ENCODE measurements around the gene ADAMTSL3. TPM values are rescaled to one million over a fixed set of nuclear protein-coding genes. Genes with fewer than 3 reads are reported as not detected.

Gene ADAMTSL3
- total and polyA plus RNA-seq, 4 donors: 0.85 to 58.2 (median 7.9) TPM

GRCh38 chr15:83992324-83993031, 338.6 kb downstream of the ADAMTSL3 start:
- Histone ChIP-seq H3K9me3 (ENCODE audit: control insufficient read depth in 4 of 4, insufficient read depth in 3 of 4, low read length in 3 of 4) (no peaks in the 10 kb centered on the region), H3K27ac (ENCODE audit: low read depth in 1 of 2, low read length in 1 of 2) (no peak overlapping the region), H3K4me3 (no peak overlapping the region), H3K36me3 (ENCODE audit: control insufficient read depth in 4 of 4, insufficient read depth in 4 of 4, low read length in 4 of 4) (peaks cover 0 to 4% (median 0%) of the 10 kb centered on the region in 4 donors), H3K4me1 (ENCODE audit: control insufficient read depth in 5 of 5, insufficient read depth in 5 of 5, low read length in 5 of 5) (peaks cover 0 to 9% (median 0%) of the 10 kb centered on the region in 5 donors), H3K9ac (ENCODE audit: insufficient read depth in 1 of 2, low read length in 2 of 2) (no peak overlapping the region), H3K27me3 (ENCODE audit: control insufficient read depth in 3 of 3, insufficient read depth in 3 of 3, low read length in 2 of 3) (no peaks in the 10 kb centered on the region)
- DNase-seq: no peak
- no peak for ATAC-seq (ENCODE audit: insufficient read depth, low FRiP score)
- 83 to 89% methylated on average over 3 of the region's 3 CpGs for WGBS, 2 donors
- no peak for TF ChIP-seq CTCF (IDR thresholded peaks at IDR 0.05; ENCODE audit: control extremely low read depth, extremely low read depth)

- TF ChIP-seq CTCF (IDR thresholded peaks at IDR 0.05; ENCODE audit: control extremely low read depth, extremely low read depth): no peak
- no peaks in the 10 kb centered on the region for H3K9me3 ChIP-seq (ENCODE audit: control insufficient read depth in 4 of 4, insufficient read depth in 3 of 4, low read length in 3 of 4)
- H3K27ac ChIP-seq (ENCODE audit: low read depth in 1 of 2, low read length in 1 of 2): no peak overlapping the region
- H3K4me1 ChIP-seq (ENCODE audit: control insufficient read depth in 5 of 5, insufficient read depth in 5 of 5, low read length in 5 of 5): no peaks in the 10 kb centered on the region
- H3K9ac ChIP-seq (ENCODE audit: insufficient read depth in 1 of 2, low read length in 2 of 2): no peak overlapping the region
- peaks cover 0 to 4% (median 0%) of the 10 kb centered on the region in 4 donors for H3K36me3 ChIP-seq (ENCODE audit: control insufficient read depth in 4 of 4, insufficient read depth in 4 of 4, low read length in 4 of 4)
- WGBS, 2 donors: 81 to 82% methylated on average over 2 of the region's 2 CpGs
- H3K27me3 ChIP-seq (ENCODE audit: control insufficient read depth in 3 of 3, insufficient read depth in 3 of 3, low read length in 2 of 3): no peaks in the 10 kb centered on the region
- DNase-seq (no peak), ATAC-seq (ENCODE audit: insufficient read depth, low FRiP score) (no peak)
- H3K4me3 ChIP-seq: no peak overlapping the region
Measured at GRCh38 chr15:83993591-83993990, 339.7 kb downstream of the ADAMTSL3 start.

GRCh38 chr15:83998486-83998885, 344.6 kb downstream of the ADAMTSL3 start:
- Histone ChIP-seq H3K4me1 (ENCODE audit: control insufficient read depth in 5 of 5, insufficient read depth in 5 of 5, low read length in 5 of 5) (no peaks in the 10 kb centered on the region), H3K9ac (ENCODE audit: insufficient read depth in 1 of 2, low read length in 2 of 2) (no peak overlapping the region), H3K27me3 (ENCODE audit: control insufficient read depth in 3 of 3, insufficient read depth in 3 of 3, low read length in 2 of 3) (no peaks in the 10 kb centered on the region), H3K9me3 (ENCODE audit: control insufficient read depth in 4 of 4, insufficient read depth in 3 of 4, low read length in 3 of 4) (no peaks in the 10 kb centered on the region), H3K4me3 (no peak overlapping the region), H3K27ac (ENCODE audit: low read depth in 1 of 2, low read length in 1 of 2) (no peak overlapping the region), H3K36me3 (ENCODE audit: control insufficient read depth in 4 of 4, insufficient read depth in 4 of 4, low read length in 4 of 4) (no peaks in the 10 kb centered on the region)
- DNase-seq (no peak), ATAC-seq (ENCODE audit: insufficient read depth, low FRiP score) (no peak)
- TF ChIP-seq CTCF (IDR thresholded peaks at IDR 0.05; ENCODE audit: control extremely low read depth, extremely low read depth): no peak
- 86 to 97% methylated on average over 2 of the region's 2 CpGs for WGBS, 2 donors

Data from lung (tissue), 12 donors.